Measurements from ENCODE around the gene FUZ. TPM values are rescaled to one million over a fixed set of nuclear protein-coding genes. Genes with fewer than 3 reads are reported as not detected.

The FUZ gene
- total RNA-seq, 1 donor from 2014 or later, result 26.8 TPM

DNA sequence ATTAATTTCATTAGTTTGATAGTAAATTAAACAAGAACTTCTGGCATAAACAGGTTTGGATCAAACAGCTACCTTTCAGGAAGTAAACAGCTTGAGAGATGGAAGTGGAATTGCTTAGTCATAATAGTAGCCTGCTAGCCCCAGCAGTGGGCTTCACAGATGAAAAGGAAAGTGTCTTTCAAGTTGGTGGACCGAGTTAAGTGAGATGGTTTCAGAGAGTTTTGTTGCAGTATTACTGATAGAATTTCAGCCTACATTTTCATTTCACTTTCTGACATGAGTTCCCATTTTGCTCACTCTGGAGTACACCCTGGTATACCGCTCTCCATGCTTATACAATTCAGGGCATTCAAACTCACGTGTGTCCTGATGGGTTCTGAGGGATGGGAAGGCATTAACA is 35.8 kb upstream of the FUZ start:
- no peak for TF ChIP-seq CTCF (conservative IDR thresholded peaks at IDR 0.05)
- Mint-ChIP-seq H3K27me3 (no peaks in the 10 kb centered on the region), H3K36me3 (peaks cover 21% of the 10 kb centered on the region), H3K4me3 (peak overlapping the region; percentile 80), H3K27ac (peak overlapping the region; percentile 75), H3K9me3 (peaks cover 3% of the 10 kb centered on the region), H3K4me1 (ENCODE audit: unreplicated experiment) (peaks cover 18% of the 10 kb centered on the region)
- no peak for DNase-seq (ENCODE audit: extremely low spot score, unreplicated experiment)

DNA sequence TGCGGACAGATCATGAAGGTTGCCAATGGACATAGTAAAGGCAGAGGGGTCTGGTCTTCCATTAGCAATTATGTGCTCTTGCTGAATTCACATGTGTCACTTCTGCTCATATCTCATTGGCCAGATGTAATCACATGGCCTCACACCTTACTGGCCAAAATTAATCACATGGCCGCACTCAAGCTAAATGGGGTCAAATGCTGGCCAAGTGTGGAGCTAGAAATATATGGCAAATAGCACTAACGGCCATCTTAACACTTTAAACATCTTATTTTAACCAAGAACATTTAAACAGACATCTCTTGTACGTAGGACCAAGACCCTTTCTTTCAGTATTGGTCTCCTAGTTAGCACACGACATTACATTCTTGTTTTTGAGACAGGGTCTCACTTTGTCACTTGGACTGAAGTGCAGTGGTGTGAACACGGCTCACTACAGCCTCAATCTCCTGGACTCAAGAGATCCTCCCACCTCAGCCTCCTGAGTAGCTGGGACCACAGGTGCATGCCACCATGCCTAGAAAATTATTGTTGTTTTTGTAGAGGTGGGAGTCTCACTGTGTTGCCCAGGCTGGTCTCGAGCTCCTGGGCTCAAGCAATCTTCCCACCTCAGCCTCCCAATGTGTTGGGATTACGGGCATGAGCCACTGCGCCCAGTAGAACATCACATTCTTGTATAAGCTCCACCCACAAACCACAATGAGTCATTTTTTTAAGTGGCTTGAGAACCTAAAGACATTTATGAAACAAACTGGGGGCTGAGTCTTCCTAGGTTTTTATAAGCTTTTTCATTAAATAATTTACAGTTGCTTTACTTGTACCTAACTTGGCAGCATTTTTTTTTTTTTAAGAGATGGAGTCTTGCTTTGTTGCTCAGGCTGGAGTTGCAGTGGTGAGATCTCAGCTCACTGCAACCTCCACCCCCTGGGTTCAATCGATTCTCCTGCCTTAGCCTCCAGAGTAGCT is 34.9 kb upstream of the FUZ start:
- TF ChIP-seq CTCF (conservative IDR thresholded peaks at IDR 0.05), result no peak
- no peak for DNase-seq (ENCODE audit: extremely low spot score, unreplicated experiment)
- no peak overlapping the region for H3K27ac Mint-ChIP-seq
- H3K36me3 Mint-ChIP-seq, result peaks cover 21% of the 10 kb centered on the region
- no peaks in the 10 kb centered on the region for H3K27me3 Mint-ChIP-seq
- H3K4me3 Mint-ChIP-seq, result peak overlapping the region; percentile 34
- peaks cover 13% of the 10 kb centered on the region for H3K4me1 Mint-ChIP-seq (ENCODE audit: unreplicated experiment)
- peaks cover 3% of the 10 kb centered on the region for H3K9me3 Mint-ChIP-seq

DNA sequence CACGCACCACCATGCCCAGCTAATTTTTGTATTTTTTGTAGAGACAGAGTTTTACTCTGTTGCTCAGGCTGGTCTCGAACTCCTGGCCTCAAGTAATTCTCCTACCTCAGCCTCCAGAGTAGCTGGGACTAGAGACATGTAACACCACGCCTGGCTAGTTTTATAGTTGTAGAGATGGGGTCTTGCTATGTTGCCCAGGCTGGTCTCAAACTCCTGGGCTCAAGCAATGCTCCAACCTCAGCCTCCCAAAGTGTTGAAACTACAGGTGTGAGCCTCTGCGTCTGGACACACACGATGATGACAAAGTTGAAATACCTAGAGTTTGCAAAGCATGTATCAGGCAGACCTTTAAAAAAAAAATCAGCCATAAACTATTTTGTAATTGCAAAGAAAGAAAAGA is 33.3 kb upstream of the FUZ start:
- Mint-ChIP-seq H3K27me3 (no peaks in the 10 kb centered on the region), H3K4me1 (ENCODE audit: unreplicated experiment) (peaks cover 4% of the 10 kb centered on the region), H3K36me3 (peaks cover 13% of the 10 kb centered on the region), H3K4me3 (no peak overlapping the region), H3K27ac (no peak overlapping the region), H3K9me3 (peaks cover 3% of the 10 kb centered on the region)
- no peak for TF ChIP-seq CTCF (conservative IDR thresholded peaks at IDR 0.05)
- no peak for DNase-seq (ENCODE audit: extremely low spot score, unreplicated experiment)

GRCh38 chr19:49845414-49845813 is 32.3 kb upstream of the FUZ start:
- Mint-ChIP-seq H3K4me3 (no peak overlapping the region), H3K27me3 (no peaks in the 10 kb centered on the region), H3K27ac (no peak overlapping the region), H3K4me1 (ENCODE audit: unreplicated experiment) (peaks cover 4% of the 10 kb centered on the region), H3K36me3 (peaks cover 17% of the 10 kb centered on the region), H3K9me3 (peaks cover 3% of the 10 kb centered on the region)
- no peak for DNase-seq (ENCODE audit: extremely low spot score, unreplicated experiment)
- no peak for TF ChIP-seq CTCF (conservative IDR thresholded peaks at IDR 0.05)

DNA sequence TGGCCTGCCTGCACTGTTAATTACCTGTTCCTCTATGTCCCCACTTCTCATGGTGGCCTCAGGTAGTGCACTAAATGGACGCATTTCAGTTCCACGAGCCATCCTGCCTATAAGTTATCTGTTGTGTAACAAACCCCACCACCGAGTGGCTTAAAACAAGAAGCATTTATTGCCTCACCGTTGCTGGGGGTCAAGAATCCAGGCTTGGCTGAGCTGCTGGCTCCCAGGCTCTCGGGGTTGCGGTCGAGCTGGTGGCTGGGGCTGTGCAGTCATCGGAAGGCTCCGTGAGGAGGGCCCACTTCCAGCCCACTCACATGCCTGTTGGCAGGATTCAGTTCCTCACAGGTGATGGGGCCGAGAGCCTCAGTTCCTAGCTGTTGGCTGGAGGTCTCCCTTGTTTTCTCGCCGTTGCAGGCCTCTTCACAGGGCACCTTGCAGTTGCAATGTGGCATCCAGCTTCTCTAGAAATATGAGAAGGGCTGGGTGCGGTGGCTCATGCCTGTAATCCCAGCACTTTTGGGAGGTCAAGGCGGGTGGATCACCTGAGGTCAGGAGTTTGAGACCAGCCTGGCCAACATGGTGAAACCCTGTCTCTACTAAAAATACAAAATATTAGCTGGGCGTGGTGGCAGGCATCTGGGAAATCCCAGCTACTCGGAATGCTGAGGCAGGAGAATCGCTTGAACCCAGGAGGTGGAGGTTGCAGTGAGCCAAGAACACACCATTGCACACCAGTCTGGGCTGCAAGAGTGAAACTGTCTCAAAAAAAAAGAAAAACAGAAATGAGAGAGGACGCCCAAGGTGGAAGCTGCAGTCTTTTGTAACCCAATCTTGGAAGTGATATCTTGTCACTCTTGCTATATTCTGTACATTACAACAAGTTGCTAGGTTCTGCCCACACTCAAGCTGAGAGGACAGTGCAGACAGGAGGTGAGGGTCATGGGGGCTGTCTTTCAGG is 31.3 kb upstream of the FUZ start:
- Mint-ChIP-seq H3K4me1 (ENCODE audit: unreplicated experiment) (no peaks in the 10 kb centered on the region), H3K4me3 (no peak overlapping the region), H3K27me3 (no peaks in the 10 kb centered on the region), H3K27ac (no peak overlapping the region), H3K36me3 (peaks cover 13% of the 10 kb centered on the region), H3K9me3 (peaks cover 3% of the 10 kb centered on the region)
- TF ChIP-seq CTCF (conservative IDR thresholded peaks at IDR 0.05), result no peak
- DNase-seq (ENCODE audit: extremely low spot score, unreplicated experiment), result no peak
